ENCODE results near the gene IRAK2. TPM values are rescaled to one million over a fixed set of nuclear protein-coding genes. Genes with fewer than 3 reads are reported as not detected.

IRAK2 gene
- total RNA-seq, 4 donors from 2014 or later = 0.20 to 4.9 (median 3.4) TPM

DNA sequence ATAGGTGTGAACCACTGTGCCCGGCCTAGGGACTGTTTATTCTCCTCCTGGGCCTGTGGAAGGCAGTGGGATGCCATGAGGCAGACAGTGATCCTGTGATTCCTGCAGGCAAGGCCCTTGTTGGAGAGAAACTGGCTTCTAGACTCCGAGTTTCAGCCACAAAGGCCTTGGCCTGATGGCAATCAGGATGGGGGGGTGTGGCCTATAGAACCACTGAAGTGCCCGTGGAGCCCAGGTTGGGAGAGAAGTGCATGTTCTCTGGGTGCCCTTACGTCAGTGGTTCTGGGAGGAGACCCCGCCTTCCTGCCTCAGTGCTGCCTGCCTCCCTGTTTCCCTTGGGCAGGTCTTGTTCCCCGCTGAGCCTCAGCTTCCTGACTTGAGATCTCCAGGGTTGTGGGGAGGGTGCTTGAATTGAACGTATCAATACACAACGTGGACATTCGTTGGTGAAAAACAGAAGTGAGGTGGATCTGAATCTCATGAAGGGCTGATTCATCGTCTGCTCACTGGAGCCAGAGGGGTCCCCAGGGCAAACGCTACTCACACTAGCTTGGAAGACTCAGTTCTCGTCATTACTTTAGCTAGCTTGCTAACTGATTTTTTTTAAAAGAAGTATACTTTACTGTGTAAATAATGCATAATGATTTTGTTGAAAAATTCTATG is 31.8 kb downstream of the IRAK2 start:
- Histone ChIP-seq H3K27ac (no peak overlapping the region), H3K4me1 (peaks cover 35 to 58% (median 45%) of the 10 kb centered on the region in 4 donors), H3K9me3 (no peaks in the 10 kb centered on the region), H3K4me3 (no peak overlapping the region), H3K27me3 (no peaks in the 10 kb centered on the region), H3K36me3 (no peaks in the 10 kb centered on the region)
- peak; percentile 33 for DNase-seq
- 81 to 100% methylated on average over 2 to 12 of the region's 12 CpGs for WGBS, 2 donors (ENCODE audit: low coverage in 1 of 2)
- in situ Hi-C loops (cut with MboI; ENCODE audit: low pct_ligation_motif_present in 1 of 4, low pct_unique_long_range_greater_than_20kb in 1 of 4, low sequenced_read_pairs in 3 of 4) = no loop called here
- intact Hi-C loops (cut with DNase I; ENCODE audit: low total_unique reads) = no loop called here
- TF ChIP-seq POLR2A (IDR thresholded peaks at IDR 0.05) = no peak
- TF ChIP-seq EP300 (IDR thresholded peaks at IDR 0.05; ENCODE audit: low read depth) = no peak
- TF ChIP-seq POLR2AphosphoS5 (IDR thresholded peaks at IDR 0.05) = no peak
- TF ChIP-seq CTCF (IDR thresholded peaks at IDR 0.05) = no peak

- 74 to 92% methylated on average over 3 to 4 of the region's 4 CpGs for WGBS, 2 donors (ENCODE audit: low coverage in 1 of 2)
- no peak overlapping the region for H3K4me3 ChIP-seq
- intact Hi-C loops (cut with DNase I; ENCODE audit: low total_unique reads) (no loop called here), in situ Hi-C loops (cut with MboI; ENCODE audit: low pct_ligation_motif_present in 1 of 4, low pct_unique_long_range_greater_than_20kb in 1 of 4, low sequenced_read_pairs in 3 of 4) (no loop called here)
- no peak for DNase-seq
- TF ChIP-seq CTCF (IDR thresholded peaks at IDR 0.05) (no peak), EP300 (IDR thresholded peaks at IDR 0.05; ENCODE audit: low read depth) (no peak), POLR2AphosphoS5 (IDR thresholded peaks at IDR 0.05) (no peak), POLR2A (IDR thresholded peaks at IDR 0.05) (no peak)
- no peaks in the 10 kb centered on the region for H3K27me3 ChIP-seq
- H3K27ac ChIP-seq = peak overlapping the region in 3 of 4 donors; percentile 38 to 55 (median 50)
- H3K36me3 ChIP-seq = no peaks in the 10 kb centered on the region
- peaks cover 25 to 48% (median 34%) of the 10 kb centered on the region in 4 donors for H3K4me1 ChIP-seq
- no peaks in the 10 kb centered on the region for H3K9me3 ChIP-seq
Observed at GRCh38 chr3:10198226-10198625, 33.5 kb downstream of the IRAK2 start.

GRCh38 chr3:10198761-10199649 is 34.3 kb downstream of the IRAK2 start:
- Histone ChIP-seq H3K36me3 (no peaks in the 10 kb centered on the region), H3K27ac (peak overlapping the region; percentile 38 to 62 (median 52)), H3K4me3 (no peak overlapping the region), H3K9me3 (no peaks in the 10 kb centered on the region), H3K27me3 (no peaks in the 10 kb centered on the region), H3K4me1 (peaks cover 22 to 48% (median 32%) of the 10 kb centered on the region in 4 donors)
- peak; percentile 72 for DNase-seq
- in situ Hi-C loops (cut with MboI; ENCODE audit: low pct_ligation_motif_present in 1 of 4, low pct_unique_long_range_greater_than_20kb in 1 of 4, low sequenced_read_pairs in 3 of 4) (no loop called here), intact Hi-C loops (cut with DNase I; ENCODE audit: low total_unique reads) (no loop called here)
- 47% methylated on average over 12 of the region's 12 CpGs; no CpG with 5 or more reads in 1 of the 2 donors for WGBS, 2 donors (ENCODE audit: low coverage in 1 of 2)
- TF ChIP-seq POLR2A (IDR thresholded peaks at IDR 0.05) (no peak), EP300 (IDR thresholded peaks at IDR 0.05; ENCODE audit: low read depth) (no peak), POLR2AphosphoS5 (IDR thresholded peaks at IDR 0.05) (no peak), CTCF (IDR thresholded peaks at IDR 0.05) (no peak)

DNA sequence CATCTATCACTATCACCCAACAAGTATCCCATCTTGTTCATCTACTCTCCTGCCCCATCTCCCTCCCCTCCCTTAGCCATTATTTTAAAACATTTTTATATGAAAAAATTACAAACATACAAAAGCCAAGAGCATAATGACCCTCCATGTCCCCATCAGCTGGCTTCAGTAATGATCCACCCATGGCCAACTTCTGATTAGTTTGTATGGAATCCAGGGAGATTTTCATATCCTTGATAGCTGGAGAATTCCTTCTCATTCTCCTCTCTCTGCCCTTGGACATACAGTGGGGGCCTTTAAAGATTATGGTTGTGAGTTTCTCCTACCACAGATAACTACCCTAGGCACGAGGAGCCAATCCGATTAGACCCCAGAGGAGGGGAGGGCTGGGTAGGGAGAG is 40.2 kb downstream of the IRAK2 start:
- DNase-seq = no peak
- no peaks in the 10 kb centered on the region for H3K9me3 ChIP-seq
- peak overlapping the region; percentile 8 to 31 (median 17) for H3K27ac ChIP-seq
- H3K27me3 ChIP-seq = no peaks in the 10 kb centered on the region
- intact Hi-C loops (cut with DNase I; ENCODE audit: low total_unique reads) = no loop called here
- in situ Hi-C loops (cut with MboI; ENCODE audit: low pct_ligation_motif_present in 1 of 4, low pct_unique_long_range_greater_than_20kb in 1 of 4, low sequenced_read_pairs in 3 of 4) = no loop called here
- peaks cover 11 to 25% (median 18%) of the 10 kb centered on the region in 4 donors for H3K4me1 ChIP-seq
- WGBS, 2 donors (ENCODE audit: low coverage in 1 of 2) = 90 to 100% methylated on average over 2 of the region's 2 CpGs
- no peak overlapping the region for H3K4me3 ChIP-seq
- no peaks in the 10 kb centered on the region for H3K36me3 ChIP-seq
- TF ChIP-seq EP300 (IDR thresholded peaks at IDR 0.05; ENCODE audit: low read depth) (no peak), POLR2A (IDR thresholded peaks at IDR 0.05) (no peak), POLR2AphosphoS5 (IDR thresholded peaks at IDR 0.05) (no peak), CTCF (IDR thresholded peaks at IDR 0.05) (no peak)
